Motor neuron (in vitro differentiated cells): ENCODE measurements around the gene PIGR. TPM values are rescaled to one million over a fixed set of nuclear protein-coding genes. Genes with fewer than 3 reads are reported as not detected.

Experiments used
- ATAC-seq, 8 experiments: fragments of 200-7000 bp; cut with Tn5 transposase; replicated peaks in 6 of 8; 2 replicates each; pipeline ENCODE4 v1.8.0; 2021; ENCODE audit warnings: mild to moderate bottlenecking in 8 of 8, moderate library complexity in 8 of 8
- H3K27ac ChIP-seq, 2 donors: fragments of 250-450 bp; sonication (Bioruptor Pico); 2 replicates each; pipeline ENCODE4 v1.9.0; 2021; ENCODE audit warnings: antibody characterized with exemption in 2 of 2, mild to moderate bottlenecking in 2 of 2, moderate library complexity in 1 of 2
- H3K4me1 ChIP-seq, 2 donors: fragments of 250-450 bp; sonication (Bioruptor Pico); replicated peaks in 1 of 2; 2 replicates each; pipeline ENCODE4 v1.6.1; 2021; ENCODE audit warnings: antibody characterized with exemption in 2 of 2, mild to moderate bottlenecking in 2 of 2, moderate library complexity in 1 of 2
- H3K4me3 ChIP-seq, 5 donors: fragments of 250-450 bp; sonication (Bioruptor Pico); 2 replicates each; pipeline ENCODE4 v1.9.0; 2021; ENCODE audit warnings: antibody characterized with exemption in 5 of 5, mild to moderate bottlenecking in 5 of 5, moderate library complexity in 4 of 5
- WGBS, 10 experiments: fragments of 450-650 bp; shearing (Covaris generic); methylation state at CpG; one replicate each; pipeline ENCODE4 v1.0.0; 2022; 5-methylcytosine and 5-hydroxymethylcytosine counted together
- in situ Hi-C, 9 experiments: fragments of 400-800 bp; cut with MboI; loops; one replicate each; pipeline ENCODE4 v1.15.0; 2021; ENCODE audit warnings: low sequenced_read_pairs in 9 of 9, low pct_unique_long_range_greater_than_20kb in 2 of 9; ENCODE audit not compliant: unreplicated experiment in 9 of 9
- total RNA-seq, 8 experiments: library from RNA; unstranded; fragments of 300-600 nt; gene quantifications; 2 replicates each; pipeline versions ENCODE4 v1.2.3 to v1.2.4, GENCODE V29; 2022

The PIGR gene
- total RNA-seq, 8 experiments from 2014 or later = 0.04 to 0.47 (median 0.14) TPM; not detected in 4

- in situ Hi-C loops = loop anchor here in 8 of 9 experiments (10.0 to 25.0 kb wide), 6 partner anchors 106 to 424 kb away; partner anchors contain the start of genes DYRK3 (in 2 of the 8) and EIF2D (in 2 of the 8)
- Histone ChIP-seq H3K4me3 (no peak overlapping the region), H3K27ac (no peak overlapping the region), H3K4me1 (no peaks in the 10 kb centered on the region)
- ATAC-seq = peak in 3 of 8 experiments; percentile 11 to 20 (median 20)
- WGBS, 10 experiments = 0 to 17% (median 8%) methylated on average over 1 of the region's 1 CpG; no CpG with 5 or more reads in 3 of the 10 experiments
Measured at GRCh38 chr1:206911064-206911663, 35.1 kb downstream of the PIGR start.

- in situ Hi-C loops = loop anchor here in 8 of 9 experiments (10.0 to 25.0 kb wide), 6 partner anchors 105 to 423 kb away; partner anchors contain the start of genes DYRK3 (in 2 of the 8) and EIF2D (in 2 of the 8)
Measured at GRCh38 chr1:206909883-206910318, 36.4 kb downstream of the PIGR start.

DNA sequence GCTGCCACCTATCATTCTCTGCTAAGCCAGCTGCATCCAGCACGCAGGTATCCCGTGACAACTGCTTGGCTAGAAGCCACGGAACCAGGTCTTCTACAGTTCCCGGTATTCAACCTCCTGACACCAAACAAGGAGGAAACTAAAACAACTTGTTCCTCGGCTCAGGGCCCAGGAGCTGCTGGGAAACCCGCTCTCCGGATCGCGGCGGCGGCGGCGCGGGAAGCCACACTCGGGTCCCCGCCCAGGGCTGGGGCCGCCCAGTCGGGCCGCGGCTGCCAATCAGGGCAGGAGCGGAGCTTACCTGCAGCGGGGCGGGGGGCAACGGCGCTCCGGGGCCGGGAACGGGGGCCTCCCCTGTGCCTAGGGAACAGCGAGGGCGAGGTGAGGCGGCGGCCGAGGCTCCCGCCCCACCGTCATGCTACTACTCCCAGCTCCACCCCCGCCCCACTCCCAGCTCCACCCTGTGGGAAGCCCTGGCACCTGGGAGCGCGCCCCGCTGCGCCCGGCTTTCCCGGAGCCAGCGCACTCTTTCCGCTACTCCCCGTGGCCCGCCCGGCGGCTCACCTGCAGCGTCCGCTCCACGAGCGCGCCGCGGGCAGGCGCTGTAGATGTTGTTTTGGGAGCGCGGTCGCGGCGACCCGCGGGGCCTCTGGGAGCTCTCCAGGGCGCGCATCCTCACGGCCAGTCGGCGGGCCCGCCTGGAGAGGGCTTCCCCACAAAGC is 36.9 kb downstream of the PIGR start:
- peak overlapping the region; percentile 37 to 52 (median 39) for H3K4me3 ChIP-seq
- 0 to 33% (median 8%) methylated on average over 2 to 18 of the region's 69 CpGs; no CpG with 5 or more reads in 6 of the 10 experiments for WGBS, 10 experiments
- H3K27ac ChIP-seq = no peak overlapping the region
- H3K4me1 ChIP-seq = no peaks in the 10 kb centered on the region
- in situ Hi-C loops = loop anchor here in 7 of 9 experiments (25.0 kb wide), 4 partner anchors 172 to 422 kb away; partner anchors contain the start of genes DYRK3 (in 2 of the 7) and EIF2D (in 2 of the 7)
- peak; percentile 63 to 89 (median 82) for ATAC-seq

More at GRCh38 chr1:206909883-206910318, 36.4 kb downstream of the PIGR start:
- WGBS, 10 experiments = 7 to 60% (median 23%) methylated on average over 1 to 7 of the region's 14 CpGs; no CpG with 5 or more reads in 4 of the 10 experiments
- Histone ChIP-seq H3K4me1 (no peaks in the 10 kb centered on the region), H3K27ac (no peak overlapping the region), H3K4me3 (peak overlapping the region; percentile 37 to 52 (median 39))
- ATAC-seq = no peak

- ATAC-seq = no peak
- WGBS, 10 experiments = 70 to 100% (median 93%) methylated on average over 2 to 10 of the region's 10 CpGs; no CpG with 5 or more reads in 2 of the 10 experiments
- in situ Hi-C loops = loop anchor here in 7 of 9 experiments (25.0 kb wide), 4 partner anchors 171 to 421 kb away; partner anchors contain the start of genes DYRK3 (in 2 of the 7) and EIF2D (in 2 of the 7)
- H3K27ac ChIP-seq = no peak overlapping the region
- no peak overlapping the region for H3K4me3 ChIP-seq
- H3K4me1 ChIP-seq = no peaks in the 10 kb centered on the region
Measured at GRCh38 chr1:206908038-206908437, 38.2 kb downstream of the PIGR start.

GRCh38 chr1:206907304-206907991 is 38.8 kb downstream of the PIGR start:
- in situ Hi-C loops = loop anchor here in 7 of 9 experiments (25.0 kb wide), 4 partner anchors 170 to 420 kb away; partner anchors contain the start of genes DYRK3 (in 2 of the 7) and EIF2D (in 2 of the 7)
- ATAC-seq = no peak

DNA sequence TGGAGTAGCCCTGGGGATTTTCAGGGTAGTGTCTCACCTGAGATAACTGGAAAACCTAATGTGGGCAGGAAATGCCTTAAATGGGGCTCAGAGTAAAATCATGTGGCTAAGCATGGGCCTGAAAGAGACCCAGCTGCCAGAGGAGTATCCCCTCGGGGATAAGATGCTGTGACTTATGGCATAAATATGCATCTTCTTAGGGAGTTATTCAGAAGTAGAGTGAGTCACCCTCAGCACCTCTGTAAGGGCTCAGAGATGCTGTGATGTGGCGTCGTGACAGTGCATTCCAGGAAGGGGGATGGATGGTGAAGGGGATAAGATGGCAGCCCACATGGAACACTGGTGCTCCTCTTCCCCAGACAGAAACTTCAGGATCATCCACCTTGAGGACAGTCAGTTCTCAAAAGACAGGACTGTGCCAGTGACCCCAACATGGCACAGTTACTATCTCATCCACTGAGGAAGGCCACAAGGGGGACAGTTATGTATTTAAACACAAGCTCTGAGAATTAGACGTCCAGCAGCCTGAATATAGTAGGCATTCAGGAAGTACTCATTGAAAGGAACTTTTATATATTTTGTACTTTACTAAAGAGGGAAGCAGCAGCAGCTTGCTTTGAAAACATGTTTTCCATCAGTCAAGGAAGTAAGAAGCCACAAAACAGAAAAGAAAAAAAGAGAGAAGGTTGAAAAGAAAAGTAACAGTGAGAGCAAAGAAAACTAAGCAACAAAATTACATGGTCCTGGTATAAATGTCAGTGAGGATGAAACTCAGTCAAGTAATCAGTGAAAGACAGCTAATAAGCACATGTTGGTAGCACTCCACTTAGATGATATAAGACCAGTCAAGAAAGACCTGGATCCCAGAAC is 40.7 kb downstream of the PIGR start:
- ATAC-seq = peak in 3 of 8 experiments; percentile 43 to 82 (median 77)
- Histone ChIP-seq H3K4me3 (no peak overlapping the region), H3K27ac (no peak overlapping the region), H3K4me1 (no peaks in the 10 kb centered on the region)
- WGBS, 10 experiments = 10 to 91% (median 53%) methylated on average over 1 to 4 of the region's 4 CpGs
- in situ Hi-C loops = loop anchor here in 7 of 9 experiments (25.0 kb wide), 4 partner anchors 168 to 418 kb away; partner anchors contain the start of genes DYRK3 (in 2 of the 7) and EIF2D (in 2 of the 7)

More at GRCh38 chr1:206907304-206907991, 38.8 kb downstream of the PIGR start:
- Histone ChIP-seq H3K27ac (no peak overlapping the region), H3K4me1 (no peaks in the 10 kb centered on the region), H3K4me3 (no peak overlapping the region)
- WGBS, 10 experiments = 60 to 100% (median 94%) methylated on average over 1 to 20 of the region's 23 CpGs; no CpG with 5 or more reads in 2 of the 10 experiments

GRCh38 chr1:206904423-206905142 is 41.7 kb downstream of the PIGR start:
- in situ Hi-C loops = loop anchor here in 7 of 9 experiments (25.0 kb wide), 4 partner anchors 167 to 417 kb away; partner anchors contain the start of genes DYRK3 (in 2 of the 7) and EIF2D (in 2 of the 7)
- 11 to 100% (median 68%) methylated on average over 1 to 10 of the region's 10 CpGs for WGBS, 10 experiments
- H3K27ac ChIP-seq = no peak overlapping the region
- no peak for ATAC-seq
- H3K4me1 ChIP-seq = no peaks in the 10 kb centered on the region
- H3K4me3 ChIP-seq = no peak overlapping the region

DNA sequence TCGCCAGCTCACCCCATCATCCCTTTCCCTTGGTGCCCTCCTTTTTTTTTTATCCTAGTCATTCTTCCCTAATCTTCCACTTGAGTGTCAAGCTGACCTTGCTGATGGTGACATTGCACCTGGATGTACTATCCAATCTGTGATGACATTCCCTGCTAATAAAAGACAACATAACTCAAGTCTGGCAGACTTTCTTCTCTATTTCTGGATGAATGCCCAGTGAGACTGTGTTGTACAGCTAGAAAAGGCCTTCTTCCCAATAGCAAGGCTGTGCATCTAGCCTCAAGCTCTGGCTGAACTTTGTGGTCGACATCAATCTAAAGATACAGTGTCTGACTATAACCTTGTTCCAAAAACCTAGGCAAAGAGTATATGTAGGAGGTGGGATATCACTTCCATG is 42.6 kb downstream of the PIGR start:
- Histone ChIP-seq H3K4me1 (no peaks in the 10 kb centered on the region), H3K27ac (no peak overlapping the region), H3K4me3 (no peak overlapping the region)
- WGBS, 10 experiments = 29 to 74% (median 41%) methylated on average over 1 to 2 of the region's 2 CpGs; no CpG with 5 or more reads in 3 of the 10 experiments
- ATAC-seq = no peak
- in situ Hi-C loops = loop anchor here in 7 of 9 experiments (25.0 kb wide), 4 partner anchors 166 to 416 kb away; partner anchors contain the start of genes DYRK3 (in 2 of the 7) and EIF2D (in 2 of the 7)

DNA sequence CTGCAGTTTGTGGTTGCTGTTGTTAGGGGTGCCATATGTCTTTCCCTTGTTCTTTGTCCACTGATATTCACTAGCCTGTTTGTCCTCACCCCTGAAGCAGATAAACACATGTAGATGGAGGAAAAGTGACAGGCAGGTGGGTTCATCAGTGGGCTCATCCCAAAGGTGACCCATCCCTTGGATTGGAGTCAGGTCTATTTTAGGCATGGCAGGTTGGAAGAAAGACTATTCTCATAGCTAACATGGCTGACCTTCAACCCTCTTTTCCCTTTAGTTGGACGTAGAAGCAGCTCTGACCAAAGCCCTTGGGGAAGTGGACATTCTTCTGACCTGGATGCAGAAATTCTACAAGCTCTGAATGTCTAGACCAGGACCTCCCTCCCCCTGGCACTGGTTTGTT is 43.6 kb downstream of the PIGR start:
- 50 to 100% (median 67%) methylated on average over 1 of the region's 1 CpG; no CpG with 5 or more reads in 4 of the 10 experiments for WGBS, 10 experiments
- Histone ChIP-seq H3K4me3 (no peak overlapping the region), H3K4me1 (no peaks in the 10 kb centered on the region), H3K27ac (no peak overlapping the region)
- no peak for ATAC-seq
- in situ Hi-C loops = loop anchor here in 7 of 9 experiments (25.0 kb wide), 4 partner anchors 165 to 415 kb away; partner anchors contain the start of genes DYRK3 (in 2 of the 7) and EIF2D (in 2 of the 7)

GRCh38 chr1:206901944-206902343 is 44.3 kb downstream of the PIGR start:
- no peaks in the 10 kb centered on the region for H3K4me1 ChIP-seq
- H3K27ac ChIP-seq = no peak overlapping the region
- no peak for ATAC-seq
- no peak overlapping the region for H3K4me3 ChIP-seq
- in situ Hi-C loops = loop anchor here in 7 of 9 experiments (25.0 kb wide), 4 partner anchors 165 to 415 kb away; partner anchors contain the start of genes DYRK3 (in 2 of the 7) and EIF2D (in 2 of the 7)
- WGBS, 10 experiments = 53 to 100% (median 88%) methylated on average over 2 to 6 of the region's 6 CpGs; no CpG with 5 or more reads in 2 of the 10 experiments
